ENCODE data around the gene PRKG1.

DNA sequence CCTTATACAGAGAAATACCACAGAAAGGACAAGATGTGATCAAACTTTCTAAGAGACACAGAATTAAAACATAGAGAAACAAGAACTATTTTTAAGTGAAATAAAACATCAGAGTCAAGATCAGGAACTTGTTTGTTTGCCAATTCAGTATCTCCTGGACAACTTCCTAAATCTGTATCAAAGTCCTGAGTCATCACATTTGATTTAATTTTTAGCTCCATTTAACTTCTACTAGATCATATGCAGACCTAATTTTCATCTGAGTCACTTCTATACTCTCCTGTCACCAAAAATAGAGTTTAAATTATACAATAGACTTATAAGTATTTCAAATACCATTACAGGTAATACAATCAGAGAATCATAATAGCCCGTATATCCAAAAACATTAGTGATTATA lies 268.1 kb downstream of the PRKG1 start:
- TF ChIP-seq EZH2 (IDR thresholded peaks at IDR 0.05; ENCODE audit: borderline replicate concordance, low read depth, low read length, severe bottlenecking), result no peak
- TF ChIP-seq, protein P1, sequence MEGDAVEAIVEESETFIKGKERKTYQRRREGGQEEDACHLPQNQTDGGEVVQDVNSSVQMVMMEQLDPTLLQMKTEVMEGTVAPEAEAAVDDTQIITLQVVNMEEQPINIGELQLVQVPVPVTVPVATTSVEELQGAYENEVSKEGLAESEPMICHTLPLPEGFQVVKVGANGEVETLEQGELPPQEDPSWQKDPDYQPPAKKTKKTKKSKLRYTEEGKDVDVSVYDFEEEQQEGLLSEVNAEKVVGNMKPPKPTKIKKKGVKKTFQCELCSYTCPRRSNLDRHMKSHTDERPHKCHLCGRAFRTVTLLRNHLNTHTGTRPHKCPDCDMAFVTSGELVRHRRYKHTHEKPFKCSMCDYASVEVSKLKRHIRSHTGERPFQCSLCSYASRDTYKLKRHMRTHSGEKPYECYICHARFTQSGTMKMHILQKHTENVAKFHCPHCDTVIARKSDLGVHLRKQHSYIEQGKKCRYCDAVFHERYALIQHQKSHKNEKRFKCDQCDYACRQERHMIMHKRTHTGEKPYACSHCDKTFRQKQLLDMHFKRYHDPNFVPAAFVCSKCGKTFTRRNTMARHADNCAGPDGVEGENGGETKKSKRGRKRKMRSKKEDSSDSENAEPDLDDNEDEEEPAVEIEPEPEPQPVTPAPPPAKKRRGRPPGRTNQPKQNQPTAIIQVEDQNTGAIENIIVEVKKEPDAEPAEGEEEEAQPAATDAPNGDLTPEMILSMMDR (IDR thresholded peaks at IDR 0.05; ENCODE audit: borderline replicate concordance, extremely low read depth, low read length, poor library complexity, severe bottlenecking), result no peak
